HCT116 (cell line): Measurements from ENCODE around the gene NSF. TPM values are rescaled to one million over a fixed set of nuclear protein-coding genes. Genes with fewer than 3 reads are reported as not detected.
A peak's percentile ranks its signal among the peaks of the same experiment; 100 is the strongest.
"Not testable (repeated sequence)": the region's sequence is repeated elsewhere in the genome, so short reads cannot be mapped to it uniquely, and the experiment has no call there.

Experiments used
- ATAC-seq: fragments of 200-7000 bp; cut with Tn5 transposase; 2 replicates; pipeline ENCODE4 v1.9.1; 2020; ENCODE audit warnings: mild to moderate bottlenecking, moderate library complexity
- BruUV-seq: library from RNA; stranded (reverse); fragments of 400-500 nt; replicated peaks from 2 replicates; lab custom pipeline; 2021; lab: Mats Ljungman, UMichigan
- CTCF ChIA-PET: fragments of 300-600 bp; sonication (Branson Sonifier 250); formaldehyde crosslinking; loops from one replicate; lab custom pipeline; 2021; ENCODE audit warnings: antibody characterized with exemption; lab: Charles Lee
- POLR2A ChIA-PET: fragments of 300-600, 350-600 bp; sonication (Branson Sonifier 250); formaldehyde crosslinking; loops from one replicate; lab custom pipeline; 2021; ENCODE audit warnings: antibody characterized with exemption; lab: Charles Lee
- RAD21 ChIA-PET, 2 experiments: fragments of 300-600 bp; sonication (Branson Sonifier 250); formaldehyde crosslinking; loops; one replicate each; lab custom pipeline; 2023; ENCODE audit warnings: low total read pairs in 2 of 2; ENCODE audit not compliant: uncharacterized antibody in 2 of 2, unreplicated experiment in 2 of 2, low non-redundant PET in 1 of 2; lab: Charles Lee
- DNase-seq: peaks from one replicate; pipeline ENCODE4 v3.0.0-alpha.2; 2010; ENCODE audit warnings: low read depth, low spot score
- H2AFZ ChIP-seq: fragments of 200-600 bp; shearing (Covaris generic), sonication (generic); 2 replicates; pipeline ENCODE4 v1.6.1; 2017; ENCODE audit warnings: low read depth, mixed run types, mixed read lengths, antibody characterized with exemption, low read length; ENCODE audit not compliant: poor library complexity, severe bottlenecking
- H3K27ac ChIP-seq: 2 replicates; pipeline ENCODE4 v1.5.1; 2012; ENCODE audit warnings: low read depth, low read length
- H3K27me3 ChIP-seq: fragments of 200-600 bp; sonication (generic); 2 replicates; pipeline ENCODE4 v1.6.1; 2016; ENCODE audit warnings: mixed run types, low read length, mixed read lengths; ENCODE audit not compliant: insufficient read depth
- H3K36me3 ChIP-seq, 2 experiments: fragments of 200-500 bp in 1 of 2; fragments of 200-600 bp in 1 of 2; sonication (Bioruptor generic) in 1 of 2; sonication (generic) in 1 of 2; 2 replicates each; pipeline versions ENCODE4 v1.5.1 to v1.6.1; 2014 to 2016; ENCODE audit warnings: low read length in 2 of 2, inconsistent platforms in 1 of 2, mixed read lengths in 1 of 2, mixed run types in 1 of 2; ENCODE audit not compliant: insufficient read depth in 2 of 2, control insufficient read depth in 1 of 2
- H3K4me1 ChIP-seq, 2 experiments: fragments of 200-600 bp in 1 of 2; sonication (generic) in 1 of 2; 2 replicates each; pipeline versions ENCODE4 v1.5.1 to v1.6.1; 2012 to 2017; ENCODE audit warnings: low read length in 2 of 2, inconsistent platforms in 1 of 2, mild to moderate bottlenecking in 1 of 2, mixed read lengths in 1 of 2, mixed run types in 1 of 2, moderate library complexity in 1 of 2; ENCODE audit not compliant: insufficient read depth in 2 of 2, control insufficient read depth in 1 of 2
- H3K4me2 ChIP-seq: fragments of 200-600 bp; sonication (generic); 2 replicates; pipeline ENCODE4 v1.6.1; 2017; ENCODE audit warnings: mixed run types, low read length, mixed read lengths
- H3K4me3 ChIP-seq, 2 experiments: fragments of 200-600 bp in 1 of 2; sonication (generic) in 1 of 2; replicated peaks in 1 of 2; 2 replicates each; pipeline ENCODE4 v1.5.1; 2011 to 2016; ENCODE audit warnings: low read length in 2 of 2, control low read depth in 1 of 2, low read depth in 1 of 2, mild to moderate bottlenecking in 1 of 2, mixed read lengths in 1 of 2, mixed run types in 1 of 2
- H3K79me2 ChIP-seq: fragments of 200-600 bp; sonication (generic); 2 replicates; pipeline ENCODE4 v1.6.1; 2017; ENCODE audit warnings: mild to moderate bottlenecking, mixed run types, low read length, moderate library complexity, mixed read lengths; ENCODE audit not compliant: insufficient read depth
- H3K9ac ChIP-seq: fragments of 200-600 bp; sonication (generic); 2 replicates; pipeline ENCODE4 v1.6.1; 2016; ENCODE audit warnings: low read length, mixed read lengths
- H3K9me2 ChIP-seq: fragments of 200-600 bp; sonication (generic), shearing (Covaris generic); 2 replicates; pipeline ENCODE4 v1.6.1; 2017; ENCODE audit warnings: mixed run types, mild to moderate bottlenecking, moderate library complexity; ENCODE audit not compliant: insufficient read depth
- H3K9me3 ChIP-seq, 2 experiments: fragments of 200-500 bp in 1 of 2; fragments of 200-600 bp in 1 of 2; sonication (Bioruptor generic) in 1 of 2; sonication (generic) in 1 of 2; 2 replicates each; pipeline ENCODE4 v1.6.1; 2014 to 2017; ENCODE audit warnings: low read length in 2 of 2, mixed read lengths in 2 of 2, inconsistent platforms in 1 of 2, low read depth in 1 of 2, mild to moderate bottlenecking in 1 of 2, mixed run types in 1 of 2, moderate library complexity in 1 of 2; ENCODE audit not compliant: control insufficient read depth in 1 of 2, insufficient read depth in 1 of 2
- H4K20me1 ChIP-seq: fragments of 200-600 bp; sonication (generic), shearing (Covaris generic); 2 replicates; pipeline ENCODE4 v1.6.1; 2017; ENCODE audit warnings: mixed run types, mild to moderate bottlenecking, moderate library complexity; ENCODE audit not compliant: insufficient read depth
- intact Hi-C: fragments of 100-400 bp; cut with micrococcal nuclease; formaldehyde crosslinking; loops from 2 replicates; pipeline ENCODE4 v1.10.0; 2022
- total RNA-seq: library from RNA; stranded (reverse); gene quantifications from one replicate; pipeline ENCODE4 v1.2.1, GENCODE V29; 2021; ENCODE audit not compliant: unreplicated experiment

NSF gene
- total RNA-seq, 1 experiment from 2014 or later = 61.1 TPM

GRCh38 chr17:46580082-46580481 is 10.4 kb upstream of the NSF start:
- POLR2A ChIA-PET, CTCF ChIA-PET: not testable (repeated sequence)

GRCh38 chr17:46585444-46585843 is 5.0 kb upstream of the NSF start:
- CTCF ChIA-PET, POLR2A ChIA-PET, H3K9me2 ChIP-seq, ATAC-seq, DNase-seq, H3K36me3 ChIP-seq, H3K9me3 ChIP-seq, H4K20me1 ChIP-seq, H3K4me2 ChIP-seq, H3K4me1 ChIP-seq, RAD21 ChIA-PET, H2AFZ ChIP-seq, H3K9ac ChIP-seq, intact Hi-C loops, H3K27ac ChIP-seq, BruUV-seq, H3K4me3 ChIP-seq, H3K79me2 ChIP-seq, H3K27me3 ChIP-seq: not testable (repeated sequence)

More at GRCh38 chr17:46580082-46580481, 10.4 kb upstream of the NSF start:
- Histone ChIP-seq H3K4me3 (peak overlapping the region; percentile 11 to 35; a peak in 2 of 4 replicates), H3K4me2 (peak overlapping the region; percentile 47; the same call in 1 of the 2 replicates), H3K27ac (0 out of 2 replicates have a peak overlapping the region, but pooled peaks have one; percentile 47)
- H2AFZ ChIP-seq, H3K9me2 ChIP-seq, H3K27me3 ChIP-seq, RAD21 ChIA-PET, H3K79me2 ChIP-seq, H3K4me1 ChIP-seq, H3K36me3 ChIP-seq, ATAC-seq, intact Hi-C loops, DNase-seq, H3K9ac ChIP-seq, H3K9me3 ChIP-seq, H4K20me1 ChIP-seq: not testable (repeated sequence)
- TSS peak; percentile 92 for BruUV-seq

- POLR2A ChIA-PET, BruUV-seq, H3K9me2 ChIP-seq, H3K4me2 ChIP-seq, intact Hi-C loops, RAD21 ChIA-PET, H3K4me3 ChIP-seq, H3K9me3 ChIP-seq, H3K27me3 ChIP-seq, DNase-seq, H2AFZ ChIP-seq, H3K4me1 ChIP-seq, CTCF ChIA-PET, H3K36me3 ChIP-seq, H3K27ac ChIP-seq, H4K20me1 ChIP-seq, H3K79me2 ChIP-seq, H3K9ac ChIP-seq: not testable (repeated sequence)
- peak; percentile 55 for ATAC-seq
Observed at GRCh38 chr17:46591332-46591731, 863 bp downstream of the NSF start.

- H2AFZ ChIP-seq, H3K9me2 ChIP-seq, RAD21 ChIA-PET, intact Hi-C loops, CTCF ChIA-PET, H3K4me3 ChIP-seq, H4K20me1 ChIP-seq, H3K79me2 ChIP-seq, POLR2A ChIA-PET, H3K4me1 ChIP-seq, H3K36me3 ChIP-seq, H3K27ac ChIP-seq, H3K4me2 ChIP-seq, ATAC-seq, H3K9ac ChIP-seq, H3K9me3 ChIP-seq, DNase-seq, H3K27me3 ChIP-seq: not testable (repeated sequence)
- BruUV-seq = TSS peak; percentile 5
Observed at GRCh38 chr17:46598344-46598931, 8.0 kb downstream of the NSF start.
